Heart right ventricle (tissue), 16 donors: ENCODE results near the gene VWA5B1. TPM values are rescaled to one million over a fixed set of nuclear protein-coding genes. Genes with fewer than 3 reads are reported as not detected.
"Not testable (repeated sequence)": the region's sequence is repeated elsewhere in the genome, so short reads cannot be mapped to it uniquely, and the experiment has no call there.

Experiments used
- ATAC-seq, 8 donors: fragments of 200-7000 bp; cut with Tn5 transposase; one replicate each; pipeline ENCODE4 v1.9.1; 2020; ENCODE audit warnings: mild to moderate bottlenecking in 8 of 8, moderate library complexity in 8 of 8, moderate number of reproducible peaks in 1 of 8
- DNase-seq, 2 donors: peaks; one replicate each; pipeline ENCODE4 v3.0.0-alpha.2; 2020
- H3K27ac ChIP-seq, 10 donors: fragments of 200-600 bp; sonication (generic) in 2 of 10; one replicate each; pipeline versions ENCODE4 v1.5.0 to v1.8.0; 2020 to 2022; ENCODE audit warnings: mild to moderate bottlenecking in 3 of 10
- H3K27me3 ChIP-seq, 7 donors: fragments of 200-600 bp; one replicate each; pipeline ENCODE4 v1.8.0; 2021 to 2022; ENCODE audit warnings: mild to moderate bottlenecking in 2 of 7
- H3K36me3 ChIP-seq, 9 donors: fragments of 200-600 bp; sonication (generic) in 1 of 9; one replicate each; pipeline versions ENCODE4 v1.5.0 to v1.8.0; 2020 to 2022; ENCODE audit warnings: mild to moderate bottlenecking in 2 of 9
- H3K4me1 ChIP-seq, 9 donors: fragments of 200-600 bp; sonication (generic) in 1 of 9; one replicate each; pipeline versions ENCODE4 v1.5.0 to v1.8.0; 2020 to 2022; ENCODE audit warnings: mild to moderate bottlenecking in 4 of 9
- H3K4me3 ChIP-seq, 10 donors: fragments of 200-600 bp; sonication (generic) in 2 of 10; one replicate each; pipeline versions ENCODE4 v1.5.0 to v1.8.0; 2020 to 2022; ENCODE audit warnings: mild to moderate bottlenecking in 7 of 10, moderate library complexity in 2 of 10
- H3K9me3 ChIP-seq, 11 donors: fragments of 200-600 bp in 10 of 11; sonication (generic) in 2 of 11; one replicate each; pipeline versions ENCODE4 v1.5.0 to v1.8.0; 2013 to 2022; ENCODE audit warnings: mild to moderate bottlenecking in 2 of 11, control low read depth in 1 of 11, moderate library complexity in 1 of 11
- CTCF ChIP-seq, 9 donors: fragments of 200-600 bp; sonication (generic) in 2 of 9; IDR thresholded peaks; one replicate each; pipeline versions ENCODE4 v1.5.0 to v1.8.0; 2021 to 2022; ENCODE audit warnings: antibody characterized with exemption in 9 of 9, mild to moderate bottlenecking in 5 of 9, moderate library complexity in 1 of 9
- WGBS, 2 donors: extraction: QIAGEN DNeasy Blood & Tissue Kit; methylation state at CpG; one replicate each; pipeline ENCODE4 v1.1.7; 2013; ENCODE audit warnings: inconsistent platforms in 1 of 2; 5-methylcytosine and 5-hydroxymethylcytosine counted together
- intact Hi-C, 10 donors: fragments of 100-400 bp; cut with DNase I; formaldehyde crosslinking; loops; one replicate each; pipeline versions ENCODE4 v1.11.1 to v1.14.2; 2022
- polyA plus RNA-seq, 2 donors: library from polyadenylated mRNA; stranded (reverse); fragments of 200-250 nt; gene quantifications; one replicate each; pipeline ENCODE4 v1.2.3, GENCODE V29; 2013
- total RNA-seq, 10 donors: library from RNA; stranded (reverse); fragmentation: NEBNext Ultra II Directional in 3 of 10; extraction: Animal tissue kit (Norgen Biotek cat#: 25700) in 3 of 10; gene quantifications; one replicate each; pipeline versions ENCODE4 v1.2.1 to v1.2.4, GENCODE V29; 2021 to 2023
- donor health status: Arrhythmogenic right ventricular cardiomyopathy.
- donor health status: ischemic (EF 13 %, LVEDD 7.1; RV severe dilation, severe dysfunction).
- donor health status: healthy with polysubstance abuse.
- donor health status: DM: no; HTN: yes; CAD: no.
- donor health status: DM: no; HTN: no; CAD: no.
- donor health status: ischemic (EF 25% LVEDD 6.9; RV normal size, moderate dysfunction).
- donor health status: ischemic (EF 25% LVEDD 5.7; RV mildly dilated, moderate dysfunction).
- donor health status: healthy.
- donor health status: DM: yes; HTN: yes; CAD: no.
- donor health status: Ischemic cardiomyopathy.
- donor health status: ischemic (EF 35%, LVEDD 5.7; RV mildly dilated, moderate dysfunction).
- donor health status: nonischemic (EF 11% LVEDD 7.7; RV severe dilation, severe dysfunction).
- donor health status: DM: yes; HTN: yes; CAD: no.
- donor health status: PGD.
- donor health status: ischemic (EF 29% LVEDD 5.4; RV normal size, mild dysfunction).
- donor health status: nonischemic (EF 23%, LVEDD 6.1; RV moderate dilation, normal function).

VWA5B1 gene
- total and polyA plus RNA-seq, 12 donors, result 0.03 to 1.2 (median 0.18) TPM; not detected in 9

- DNase-seq (no peak), ATAC-seq (no peak)
- intact Hi-C loops, result no loop called here
- Histone ChIP-seq H3K36me3 (no peaks in the 10 kb centered on the region), H3K27me3 (peaks cover 0 to 23% (median 5%) of the 10 kb centered on the region in 7 donors), H3K4me1 (peaks cover 0 to 11% (median 7%) of the 10 kb centered on the region in 9 donors), H3K4me3 (no peak overlapping the region), H3K9me3 (peaks cover 0 to 8% (median 0%) of the 10 kb centered on the region in 11 donors), H3K27ac (no peak overlapping the region)
- 89 to 95% methylated on average over 3 of the region's 3 CpGs for WGBS, 2 donors
- TF ChIP-seq CTCF (IDR thresholded peaks at IDR 0.05), result no peak
Observed at GRCh38 chr1:20284625-20285024, 6.0 kb upstream of the VWA5B1 start.

- H3K27ac ChIP-seq, result no peak overlapping the region
- H3K27me3 ChIP-seq, result peaks cover 0 to 31% (median 14%) of the 10 kb centered on the region in 7 donors
- peaks cover 0 to 11% (median 7%) of the 10 kb centered on the region in 9 donors for H3K4me1 ChIP-seq
- ATAC-seq, result no peak
- no peak overlapping the region for H3K4me3 ChIP-seq
- TF ChIP-seq CTCF (IDR thresholded peaks at IDR 0.05), result no peak
- no peak for DNase-seq
- intact Hi-C loops, result no loop called here
- 69 to 73% methylated on average over 3 of the region's 3 CpGs for WGBS, 2 donors
- H3K36me3 ChIP-seq, result no peaks in the 10 kb centered on the region
- peaks cover 0 to 8% (median 0%) of the 10 kb centered on the region in 11 donors for H3K9me3 ChIP-seq
Observed at GRCh38 chr1:20285510-20285909, 5.2 kb upstream of the VWA5B1 start.

GRCh38 chr1:20287696-20288095 is 3.0 kb upstream of the VWA5B1 start:
- H3K9me3 ChIP-seq, DNase-seq, ATAC-seq, H3K27ac ChIP-seq, H3K4me1 ChIP-seq, H3K36me3 ChIP-seq, H3K4me3 ChIP-seq, intact Hi-C loops: not testable (repeated sequence)
- WGBS, 2 donors, result 68 to 84% methylated on average over 3 of the region's 3 CpGs
- H3K27me3 ChIP-seq, result peaks cover 0 to 45% (median 32%) of the 10 kb centered on the region in 7 donors

GRCh38 chr1:20291645-20292084 is 990 bp downstream of the VWA5B1 start:
- TF ChIP-seq CTCF (IDR thresholded peaks at IDR 0.05), result no peak
- intact Hi-C loops, result no loop called here
- peak overlapping the region in 2 of 10 donors; percentile 2 to 5 for H3K4me3 ChIP-seq
- no peak for DNase-seq
- H3K27ac ChIP-seq, result no peak overlapping the region
- no peaks in the 10 kb centered on the region for H3K9me3 ChIP-seq
- peaks cover 0 to 55% (median 43%) of the 10 kb centered on the region in 7 donors for H3K27me3 ChIP-seq
- no peaks in the 10 kb centered on the region for H3K36me3 ChIP-seq
- peaks cover 0 to 8% (median 0%) of the 10 kb centered on the region in 9 donors for H3K4me1 ChIP-seq
- 4 to 5% methylated on average over 20 of the region's 20 CpGs for WGBS, 2 donors
- ATAC-seq, result peak in 2 of 8 donors; percentile 34 to 42

GRCh38 chr1:20298626-20299025 is 8.0 kb downstream of the VWA5B1 start:
- intact Hi-C loops, result no loop called here
- DNase-seq, result no peak
- no peak overlapping the region for H3K4me3 ChIP-seq
- 72% methylated on average over 3 of the region's 3 CpGs for WGBS, 2 donors
- H3K9me3 ChIP-seq, result no peaks in the 10 kb centered on the region
- no peak for ATAC-seq
- H3K27me3 ChIP-seq, result peaks cover 0 to 8% (median 3%) of the 10 kb centered on the region in 7 donors
- H3K36me3 ChIP-seq, result no peaks in the 10 kb centered on the region
- no peak for TF ChIP-seq CTCF (IDR thresholded peaks at IDR 0.05)
- H3K27ac ChIP-seq, result no peak overlapping the region
- peaks cover 0 to 6% (median 0%) of the 10 kb centered on the region in 9 donors for H3K4me1 ChIP-seq
